SK-N-DZ (cell line): Measurements from ENCODE around the gene ZNF708. TPM values are rescaled to one million over a fixed set of nuclear protein-coding genes. Genes with fewer than 3 reads are reported as not detected.
A peak's percentile ranks its signal among the peaks of the same experiment; 100 is the strongest.
"Not testable (repeated sequence)": the region's sequence is repeated elsewhere in the genome, so short reads cannot be mapped to it uniquely, and the experiment has no call there.

Source experiments
- DNase-seq: peaks from one replicate; pipeline ENCODE4 v3.0.0-alpha.2; 2015; ENCODE audit warnings: low spot score
- polyA plus RNA-seq, 2 experiments: library from polyadenylated mRNA; depleted of rRNA; stranded (reverse); fragments of >200 nt; gene quantifications; 2 replicates each; pipeline ENCODE4 v1.2.3, GENCODE V29; 2014

Gene ZNF708
- 6.9 and 7.4 TPM in 2 replicates for polyA plus RNA-seq (2014; cell fraction: cytosol; rRNA removed)
- polyA plus RNA-seq (2014; cell fraction: nucleus; rRNA removed) = 10.2 and 30.4 TPM in 2 replicates

- DNase-seq = peak; percentile 94
Measured at GRCh38 chr19:21328885-21329605, at the start of gene ZNF708. Gene ZNF708, minus strand, starts transcription at chr19:21329410. Its CDS starts 198 bp downstream, at chr19:21329212.

GRCh38 chr19:21362291-21362690, 33.1 kb upstream of the ZNF708 start:
- DNase-seq = no peak

- DNase-seq = peak; percentile 97
Measured at GRCh38 chr19:21358768-21359451, 29.7 kb upstream of the ZNF708 start, which contains the start of gene ZNF738. Gene ZNF738, plus strand, starts transcription at chr19:21359000. Its CDS starts 141 bp downstream, at chr19:21359141.

GRCh38 chr19:21352830-21353229, 23.6 kb upstream of the ZNF708 start:
- DNase-seq = no peak

- DNase-seq = not testable (repeated sequence)
Measured at GRCh38 chr19:21344841-21345240, 15.6 kb upstream of the ZNF708 start.

GRCh38 chr19:21335721-21336120, 6.5 kb upstream of the ZNF708 start:
- DNase-seq = no peak

GRCh38 chr19:21328406-21328805, 804 bp downstream of the ZNF708 start:
- peak; percentile 10 for DNase-seq

- DNase-seq = no peak
Measured at GRCh38 chr19:21326169-21326568, 3.0 kb downstream of the ZNF708 start.

- no peak for DNase-seq
Measured at GRCh38 chr19:21323000-21323399, 6.2 kb downstream of the ZNF708 start.

GRCh38 chr19:21322528-21322927, 6.7 kb downstream of the ZNF708 start:
- DNase-seq = no peak

GRCh38 chr19:21321996-21322395, 7.2 kb downstream of the ZNF708 start:
- no peak for DNase-seq

- no peak for DNase-seq
Measured at GRCh38 chr19:21321134-21321533, 8.1 kb downstream of the ZNF708 start.

- DNase-seq = no peak
Measured at GRCh38 chr19:21317821-21318220, 11.4 kb downstream of the ZNF708 start.

GRCh38 chr19:21314676-21315075, 14.5 kb downstream of the ZNF708 start:
- peak; percentile 43 for DNase-seq

- DNase-seq = not testable (repeated sequence)
Measured at GRCh38 chr19:21312807-21313206, 16.4 kb downstream of the ZNF708 start.

GRCh38 chr19:21308773-21309172, 20.4 kb downstream of the ZNF708 start:
- DNase-seq = no peak

- DNase-seq = not testable (repeated sequence)
Measured at GRCh38 chr19:21306881-21307479, 22.2 kb downstream of the ZNF708 start.

- not testable (repeated sequence) for DNase-seq
Measured at GRCh38 chr19:21293768-21294167, 35.4 kb downstream of the ZNF708 start.

- peak; percentile 82 for DNase-seq
Measured at GRCh38 chr19:21269813-21270212, 59.4 kb downstream of the ZNF708 start.

- no peak for DNase-seq
Measured at GRCh38 chr19:21264891-21265290, 64.3 kb downstream of the ZNF708 start.

GRCh38 chr19:21264416-21264815, 64.8 kb downstream of the ZNF708 start:
- DNase-seq = no peak

- DNase-seq = not testable (repeated sequence)
Measured at GRCh38 chr19:21260848-21261381, 68.3 kb downstream of the ZNF708 start.
